ENCODE data around the gene ZNF619.

The ZNF619 gene

DNA sequence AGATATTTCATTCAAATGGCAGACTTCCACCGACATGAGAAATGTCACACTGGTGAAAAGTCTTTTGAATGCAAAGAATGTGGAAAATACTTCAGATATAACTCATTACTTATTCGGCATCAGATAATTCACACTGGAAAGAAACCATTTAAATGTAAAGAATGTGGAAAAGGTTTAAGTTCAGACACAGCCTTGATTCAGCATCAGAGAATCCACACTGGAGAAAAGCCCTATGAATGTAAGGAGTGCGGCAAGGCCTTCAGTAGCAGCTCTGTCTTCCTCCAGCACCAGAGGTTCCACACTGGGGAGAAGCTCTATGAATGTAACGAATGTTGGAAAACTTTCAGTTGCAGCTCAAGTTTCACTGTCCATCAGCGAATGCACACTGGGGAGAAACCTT is 39.3 kb downstream of the ZNF619 start:
- TF ChIP-seq, protein P1, sequence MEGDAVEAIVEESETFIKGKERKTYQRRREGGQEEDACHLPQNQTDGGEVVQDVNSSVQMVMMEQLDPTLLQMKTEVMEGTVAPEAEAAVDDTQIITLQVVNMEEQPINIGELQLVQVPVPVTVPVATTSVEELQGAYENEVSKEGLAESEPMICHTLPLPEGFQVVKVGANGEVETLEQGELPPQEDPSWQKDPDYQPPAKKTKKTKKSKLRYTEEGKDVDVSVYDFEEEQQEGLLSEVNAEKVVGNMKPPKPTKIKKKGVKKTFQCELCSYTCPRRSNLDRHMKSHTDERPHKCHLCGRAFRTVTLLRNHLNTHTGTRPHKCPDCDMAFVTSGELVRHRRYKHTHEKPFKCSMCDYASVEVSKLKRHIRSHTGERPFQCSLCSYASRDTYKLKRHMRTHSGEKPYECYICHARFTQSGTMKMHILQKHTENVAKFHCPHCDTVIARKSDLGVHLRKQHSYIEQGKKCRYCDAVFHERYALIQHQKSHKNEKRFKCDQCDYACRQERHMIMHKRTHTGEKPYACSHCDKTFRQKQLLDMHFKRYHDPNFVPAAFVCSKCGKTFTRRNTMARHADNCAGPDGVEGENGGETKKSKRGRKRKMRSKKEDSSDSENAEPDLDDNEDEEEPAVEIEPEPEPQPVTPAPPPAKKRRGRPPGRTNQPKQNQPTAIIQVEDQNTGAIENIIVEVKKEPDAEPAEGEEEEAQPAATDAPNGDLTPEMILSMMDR (IDR thresholded peaks at IDR 0.05; ENCODE audit: low read depth, low read length) = no peak
- no peak for DNase-seq (ENCODE audit: extremely low read depth, low read depth)

DNA sequence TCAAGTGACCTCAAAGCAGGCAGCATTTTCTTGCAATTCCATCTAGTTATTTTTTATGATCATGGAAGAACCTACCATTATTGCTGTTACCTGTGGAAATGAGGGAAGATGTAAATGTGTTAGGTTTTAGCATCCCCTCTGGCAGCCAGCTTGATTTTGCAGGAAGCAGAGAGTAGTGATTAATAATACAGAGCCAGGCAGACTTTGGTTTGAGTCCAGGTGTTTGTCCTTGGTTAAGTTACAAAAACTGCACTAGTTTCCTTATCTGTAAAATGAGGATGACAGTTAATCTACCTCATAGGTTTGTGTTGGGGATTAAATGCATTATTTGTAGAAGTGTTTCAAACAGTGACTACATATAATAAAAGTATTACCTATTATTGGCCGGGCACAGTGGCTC is 41.1 kb downstream of the ZNF619 start:
- DNase-seq (ENCODE audit: extremely low read depth, low read depth) = no peak
- TF ChIP-seq, protein P1 (IDR thresholded peaks at IDR 0.05; ENCODE audit: low read depth, low read length) = no peak

DNA sequence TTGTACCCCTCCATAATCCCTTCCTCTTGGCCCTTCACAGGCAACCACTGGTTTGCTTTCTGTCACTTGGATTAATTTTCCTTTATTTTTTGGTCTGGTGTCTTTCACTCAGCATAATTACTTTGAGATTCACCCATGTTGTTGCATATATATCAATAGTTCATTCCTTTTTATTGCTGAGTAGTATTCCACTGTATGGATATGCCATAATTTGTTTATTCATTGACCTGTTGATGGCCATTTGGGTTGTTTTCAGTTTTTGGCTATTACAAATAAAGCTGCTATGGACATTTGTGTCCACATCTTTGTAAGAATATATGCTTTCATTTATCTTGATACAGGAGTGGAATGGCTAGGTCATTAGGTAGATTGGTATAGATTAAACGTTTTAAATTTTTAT is 41.9 kb downstream of the ZNF619 start:
- TF ChIP-seq, protein P1 (IDR thresholded peaks at IDR 0.05; ENCODE audit: low read depth, low read length) = no peak
- DNase-seq (ENCODE audit: extremely low read depth, low read depth) = no peak

DNA sequence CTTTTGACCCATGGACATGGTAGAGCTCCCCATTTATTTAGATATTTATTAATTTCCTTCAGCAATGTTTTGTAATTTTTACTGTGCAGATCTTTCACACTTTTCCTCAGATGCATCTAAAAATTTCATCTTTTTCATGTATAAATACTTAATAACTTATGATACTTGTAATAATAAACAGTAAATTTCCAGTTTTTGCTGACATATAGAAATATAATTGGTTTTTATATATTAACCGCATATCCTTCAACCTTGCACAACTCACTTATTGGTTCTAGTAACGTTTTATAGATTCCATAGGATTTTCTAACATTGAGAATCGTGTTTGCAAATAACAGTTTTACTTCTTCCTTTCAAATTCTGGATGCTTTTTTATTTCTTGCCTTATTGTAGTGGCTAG is 44.3 kb downstream of the ZNF619 start:
- no peak for DNase-seq (ENCODE audit: extremely low read depth, low read depth)
- TF ChIP-seq, protein P1 (IDR thresholded peaks at IDR 0.05; ENCODE audit: low read depth, low read length) = no peak

DNA sequence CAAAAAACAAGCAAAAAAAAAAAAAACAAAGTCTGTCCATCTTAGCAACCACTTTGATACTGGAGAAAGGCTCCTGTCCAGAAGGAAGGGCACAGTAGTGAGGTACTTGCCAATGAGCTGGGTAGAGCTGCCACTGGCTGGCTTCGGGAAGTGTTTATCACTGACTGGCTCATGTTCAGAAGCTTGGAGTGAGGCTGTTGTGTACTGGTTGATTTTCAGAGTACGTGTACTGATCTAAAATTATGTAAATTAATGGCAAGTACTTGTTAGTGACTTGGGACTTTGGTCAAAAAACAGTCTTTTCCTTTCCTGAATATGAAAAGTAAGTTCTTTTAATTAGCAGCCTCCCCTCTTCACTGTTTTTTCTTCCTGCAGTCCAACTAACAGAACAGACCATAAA is 46.9 kb downstream of the ZNF619 start:
- TF ChIP-seq, protein P1 (IDR thresholded peaks at IDR 0.05; ENCODE audit: low read depth, low read length) = no peak
- no peak for DNase-seq (ENCODE audit: extremely low read depth, low read depth)

DNA sequence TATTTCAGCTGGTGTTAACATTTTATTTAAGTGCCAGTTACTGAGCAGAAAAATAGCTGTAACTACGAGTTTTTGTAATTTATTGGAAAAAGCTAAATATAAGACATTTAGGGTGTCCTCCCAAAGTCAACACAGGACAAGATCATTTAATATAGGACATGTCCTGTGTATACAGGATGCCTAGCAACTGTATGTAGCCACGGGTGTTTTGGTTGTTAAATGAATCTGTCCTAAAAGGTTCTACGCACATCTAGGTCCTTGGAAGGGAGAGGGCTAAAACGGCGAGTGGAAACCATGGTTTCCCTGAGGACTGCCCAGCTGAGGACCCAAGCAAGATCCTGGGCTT is 47.3 kb downstream of the ZNF619 start:
- TF ChIP-seq, protein P1 (IDR thresholded peaks at IDR 0.05; ENCODE audit: low read depth, low read length) = no peak
- DNase-seq (ENCODE audit: extremely low read depth, low read depth) = no peak

DNA sequence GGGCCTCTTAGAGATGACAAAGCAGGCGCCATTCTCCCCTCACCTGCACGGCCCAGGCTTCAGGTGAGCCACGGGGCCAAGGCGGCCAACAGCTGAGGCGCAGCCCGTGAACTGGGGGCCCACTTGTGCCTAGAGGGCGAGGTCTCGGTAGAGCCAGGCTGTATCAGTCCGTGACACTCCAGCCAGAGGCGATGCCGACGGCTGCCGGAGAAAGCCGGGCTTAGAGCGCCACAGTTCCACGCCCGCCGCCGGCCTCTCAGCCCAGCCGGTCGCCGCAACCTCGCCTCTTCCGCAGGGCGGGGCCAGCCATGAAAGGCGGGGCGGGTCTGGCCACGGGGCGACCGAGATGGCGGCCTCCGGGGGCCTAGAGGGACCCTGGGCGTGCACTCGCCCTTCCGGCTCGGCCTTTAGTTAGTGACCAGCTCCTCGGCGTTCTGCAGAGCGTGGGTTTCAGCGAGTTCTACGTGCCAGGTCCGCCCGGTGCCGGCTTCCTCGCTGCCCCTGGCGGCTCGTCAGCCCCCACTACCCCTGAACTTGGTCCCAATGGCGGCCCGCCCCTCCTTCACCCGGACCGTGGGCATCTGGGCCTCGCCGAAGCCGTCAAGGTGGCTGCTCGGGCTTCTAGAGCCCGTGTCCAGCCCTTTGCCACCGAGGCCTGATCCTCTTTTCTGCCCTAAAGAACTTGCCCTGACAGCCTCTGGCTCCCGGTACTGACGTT is 47.8 kb downstream of the ZNF619 start, which contains the start of gene ZNF621:
TSS of gene ZNF621 (plus strand) at position 393 of the 718 bp plus-strand sequence. CDS start 881 bp downstream, outside the sequence.
- peak; percentile 68 for DNase-seq (ENCODE audit: extremely low read depth, low read depth)
- TF ChIP-seq, protein P1 (IDR thresholded peaks at IDR 0.05; ENCODE audit: low read depth, low read length) = no peak

All from AG09319 (cell line).